A673 (cell line): ENCODE data around the gene KCTD14.

Source experiments
- CTCF ChIP-seq: fragments of 300-800, 200-600 bp; sonication (generic); conservative IDR thresholded peaks from 2 replicates; pipeline ENCODE4 v1.5.1; 2017; ENCODE audit warnings: low read depth, mild to moderate bottlenecking, antibody characterized with exemption, low read length, moderate library complexity, mixed read lengths
- EZH2 ChIP-seq: fragments of 200-600 bp; sonication (generic); IDR thresholded peaks from 2 replicates; pipeline ENCODE4 v1.6.1; 2017; ENCODE audit warnings: borderline replicate concordance, low read depth, mild to moderate bottlenecking, mixed read lengths, antibody characterized with exemption, low read length; ENCODE audit not compliant: poor library complexity, severe bottlenecking

GRCh38 chr11:78057462-78058055, 34.5 kb upstream of the KCTD14 start:
- TF ChIP-seq CTCF (no peak), EZH2 (no peak)
